Glutamatergic neuron (in vitro differentiated cells): ENCODE results near the gene LGI4. TPM values are rescaled to one million over a fixed set of nuclear protein-coding genes. Genes with fewer than 3 reads are reported as not detected.
A peak's percentile ranks its signal among the peaks of the same experiment; 100 is the strongest.

ENCODE experiments used
- DNase-seq: peaks from one replicate; pipeline ENCODE4 v3.0.0; 2022
- H3K27ac Mint-ChIP-seq: one replicate; pipeline ENCODE4 v1.8.0; 2020; ENCODE audit warnings: mild to moderate bottlenecking, mixed read lengths, inconsistent platforms; ENCODE audit not compliant: unreplicated experiment
- H3K27me3 Mint-ChIP-seq: one replicate; pipeline ENCODE4 v1.8.0; 2020; ENCODE audit warnings: mild to moderate bottlenecking, moderate library complexity, mixed read lengths, inconsistent platforms; ENCODE audit not compliant: unreplicated experiment
- H3K36me3 Mint-ChIP-seq: one replicate; pipeline ENCODE4 v1.8.0; 2020; ENCODE audit warnings: mild to moderate bottlenecking, mixed read lengths, inconsistent platforms; ENCODE audit not compliant: unreplicated experiment
- H3K4me1 Mint-ChIP-seq: one replicate; pipeline ENCODE4 v1.8.0; 2020; ENCODE audit warnings: mild to moderate bottlenecking, low read depth, mixed read lengths, inconsistent platforms; ENCODE audit not compliant: unreplicated experiment
- H3K4me3 Mint-ChIP-seq: one replicate; pipeline ENCODE4 v1.8.0; 2020; ENCODE audit warnings: mild to moderate bottlenecking, mixed read lengths, inconsistent platforms; ENCODE audit not compliant: unreplicated experiment
- H3K9me3 Mint-ChIP-seq: one replicate; pipeline ENCODE4 v1.8.0; 2020; ENCODE audit warnings: mild to moderate bottlenecking, moderate library complexity, mixed read lengths, inconsistent platforms; ENCODE audit not compliant: unreplicated experiment
- total RNA-seq: library from RNA; stranded (reverse); fragmentation: NEBNext Ultra II Directional; extraction: Animal tissue kit (Norgen Biotek cat#: 25700); gene quantifications from one replicate; pipeline ENCODE4 v1.2.1, GENCODE V29; 2021; ENCODE audit not compliant: unreplicated experiment
- TF ChIP-seq, protein P1 (sequence below): fragments of 200-600 bp; sonication (generic); IDR thresholded peaks from one replicate; pipeline ENCODE4 v1.5.0; 2021; ENCODE audit not compliant: partially characterized antibody, unreplicated experiment

The LGI4 gene
- total RNA-seq, 1 donor from 2014 or later: 14.4 TPM

DNA sequence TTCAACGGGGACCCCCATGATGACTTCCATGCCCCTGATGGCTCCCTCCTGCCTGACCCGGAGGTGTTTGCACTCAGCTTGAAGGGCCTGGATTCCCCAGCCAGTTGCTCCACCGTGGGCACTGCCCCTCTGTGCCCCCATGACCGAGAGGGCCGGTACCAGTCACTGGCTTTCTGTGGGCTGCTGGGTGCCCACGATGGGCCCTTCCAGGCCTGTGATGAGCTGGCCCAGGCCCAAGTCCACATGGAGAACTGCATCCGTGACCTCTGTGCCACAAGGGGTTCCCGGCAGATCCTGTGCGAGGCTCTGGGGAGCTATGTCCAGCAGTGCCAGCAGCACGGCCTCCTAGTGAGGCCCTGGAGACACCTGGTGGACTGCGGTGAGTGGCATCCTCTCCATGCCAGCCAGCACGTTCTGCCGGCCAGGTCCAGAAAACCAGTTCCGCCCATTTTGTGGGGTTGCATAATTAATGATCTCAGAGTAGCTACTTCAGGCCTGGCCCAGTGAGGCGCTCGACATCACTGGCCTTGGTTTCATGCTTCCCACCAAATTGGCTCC lies 54.2 kb downstream of the LGI4 start:
- Mint-ChIP-seq H3K27ac (no peak overlapping the region), H3K36me3 (no peaks in the 10 kb centered on the region)

GRCh38 chr19:35079826-35080225 lies 55.0 kb downstream of the LGI4 start:
- H3K4me3 Mint-ChIP-seq: no peak overlapping the region
- no peak overlapping the region for H3K27ac Mint-ChIP-seq
- H3K36me3 Mint-ChIP-seq: no peaks in the 10 kb centered on the region
- DNase-seq: no peak
- H3K9me3 Mint-ChIP-seq: peaks cover 15% of the 10 kb centered on the region
- H3K4me1 Mint-ChIP-seq: peaks cover 20% of the 10 kb centered on the region
- TF ChIP-seq, protein P1, sequence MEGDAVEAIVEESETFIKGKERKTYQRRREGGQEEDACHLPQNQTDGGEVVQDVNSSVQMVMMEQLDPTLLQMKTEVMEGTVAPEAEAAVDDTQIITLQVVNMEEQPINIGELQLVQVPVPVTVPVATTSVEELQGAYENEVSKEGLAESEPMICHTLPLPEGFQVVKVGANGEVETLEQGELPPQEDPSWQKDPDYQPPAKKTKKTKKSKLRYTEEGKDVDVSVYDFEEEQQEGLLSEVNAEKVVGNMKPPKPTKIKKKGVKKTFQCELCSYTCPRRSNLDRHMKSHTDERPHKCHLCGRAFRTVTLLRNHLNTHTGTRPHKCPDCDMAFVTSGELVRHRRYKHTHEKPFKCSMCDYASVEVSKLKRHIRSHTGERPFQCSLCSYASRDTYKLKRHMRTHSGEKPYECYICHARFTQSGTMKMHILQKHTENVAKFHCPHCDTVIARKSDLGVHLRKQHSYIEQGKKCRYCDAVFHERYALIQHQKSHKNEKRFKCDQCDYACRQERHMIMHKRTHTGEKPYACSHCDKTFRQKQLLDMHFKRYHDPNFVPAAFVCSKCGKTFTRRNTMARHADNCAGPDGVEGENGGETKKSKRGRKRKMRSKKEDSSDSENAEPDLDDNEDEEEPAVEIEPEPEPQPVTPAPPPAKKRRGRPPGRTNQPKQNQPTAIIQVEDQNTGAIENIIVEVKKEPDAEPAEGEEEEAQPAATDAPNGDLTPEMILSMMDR: no peak
- peaks cover 25% of the 10 kb centered on the region for H3K27me3 Mint-ChIP-seq

More for the DNA sequence above, 54.2 kb downstream of the LGI4 start:
- Mint-ChIP-seq H3K27me3 (peaks cover 25% of the 10 kb centered on the region), H3K4me1 (peaks cover 18% of the 10 kb centered on the region), H3K9me3 (peaks cover 15% of the 10 kb centered on the region), H3K4me3 (no peak overlapping the region)
- TF ChIP-seq, protein P1: no peak
- DNase-seq: no peak

- H3K27ac Mint-ChIP-seq: peak overlapping the region; percentile 75
- TF ChIP-seq, protein P1: no peak
- no peaks in the 10 kb centered on the region for H3K36me3 Mint-ChIP-seq
- H3K4me3 Mint-ChIP-seq: peak overlapping the region; percentile 30
- peaks cover 22% of the 10 kb centered on the region for H3K27me3 Mint-ChIP-seq
- no peak for DNase-seq
- H3K9me3 Mint-ChIP-seq: peaks cover 14% of the 10 kb centered on the region
- H3K4me1 Mint-ChIP-seq: peaks cover 20% of the 10 kb centered on the region
Measured at GRCh38 chr19:35077411-35078223, 57.2 kb downstream of the LGI4 start.

GRCh38 chr19:35076657-35077056 lies 58.2 kb downstream of the LGI4 start:
- peaks cover 19% of the 10 kb centered on the region for H3K27me3 Mint-ChIP-seq
- H3K4me1 Mint-ChIP-seq: peaks cover 18% of the 10 kb centered on the region

More at GRCh38 chr19:35076657-35077056, 58.2 kb downstream of the LGI4 start:
- no peak overlapping the region for H3K4me3 Mint-ChIP-seq
- H3K9me3 Mint-ChIP-seq: peaks cover 12% of the 10 kb centered on the region
- no peak for DNase-seq
- H3K36me3 Mint-ChIP-seq: no peaks in the 10 kb centered on the region
- peak overlapping the region; percentile 75 for H3K27ac Mint-ChIP-seq
- TF ChIP-seq, protein P1: no peak
